Upper lobe of left lung (tissue), 4 donors: ENCODE measurements around the gene PRAMEF1.

Experiments
- CTCF ChIP-seq, 6 experiments: fragments of 450-650 bp in 4 of 6; fragments of 200-600 bp in 2 of 6; sonication (generic) in 2 of 6; IDR thresholded peaks; one replicate each; pipeline ENCODE4 v1.5.1; 2016 to 2019; ENCODE audit warnings: antibody characterized with exemption in 6 of 6
- EP300 ChIP-seq, 4 donors: sonication (generic); formaldehyde crosslinking; IDR thresholded peaks; one replicate each; pipeline ENCODE4 v1.5.1; 2017; ENCODE audit warnings: antibody characterized with exemption in 4 of 4, control low read depth in 2 of 4

DNA sequence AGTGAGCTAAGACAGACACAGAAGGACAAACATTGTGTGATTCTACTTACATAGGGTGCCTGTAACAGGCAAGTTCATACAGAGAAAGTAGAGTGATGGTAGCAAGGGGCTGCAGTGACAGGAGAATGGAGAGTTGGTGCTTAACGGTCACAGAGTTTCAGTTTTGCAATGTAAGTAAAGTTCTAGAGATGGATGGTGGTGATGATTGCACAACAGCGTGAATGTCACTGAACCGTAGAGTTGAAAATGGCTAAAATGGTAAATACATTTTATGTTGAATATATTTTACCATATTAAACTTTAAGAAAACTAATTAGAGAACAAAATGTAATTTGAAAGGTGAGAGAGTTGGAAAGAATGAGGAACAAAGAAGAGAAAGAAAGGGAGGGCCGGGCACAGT is 36.5 kb upstream of the PRAMEF1 start:
- TF ChIP-seq CTCF (IDR thresholded peaks at IDR 0.05) (no peak), EP300 (IDR thresholded peaks at IDR 0.05) (no peak)
